Metanephros (tissue), 1 donor: ENCODE measurements around the gene RILPL2. TPM values are rescaled to one million over a fixed set of nuclear protein-coding genes. Genes with fewer than 3 reads are reported as not detected.

Experiments
- total RNA-seq: library from RNA; depleted of rRNA; stranded (reverse); fragments of >200 nt; gene quantifications from one replicate; pipeline ENCODE4 v1.2.3, GENCODE V29; 2014

Gene RILPL2
- 4.4 TPM for total RNA-seq

DNA sequence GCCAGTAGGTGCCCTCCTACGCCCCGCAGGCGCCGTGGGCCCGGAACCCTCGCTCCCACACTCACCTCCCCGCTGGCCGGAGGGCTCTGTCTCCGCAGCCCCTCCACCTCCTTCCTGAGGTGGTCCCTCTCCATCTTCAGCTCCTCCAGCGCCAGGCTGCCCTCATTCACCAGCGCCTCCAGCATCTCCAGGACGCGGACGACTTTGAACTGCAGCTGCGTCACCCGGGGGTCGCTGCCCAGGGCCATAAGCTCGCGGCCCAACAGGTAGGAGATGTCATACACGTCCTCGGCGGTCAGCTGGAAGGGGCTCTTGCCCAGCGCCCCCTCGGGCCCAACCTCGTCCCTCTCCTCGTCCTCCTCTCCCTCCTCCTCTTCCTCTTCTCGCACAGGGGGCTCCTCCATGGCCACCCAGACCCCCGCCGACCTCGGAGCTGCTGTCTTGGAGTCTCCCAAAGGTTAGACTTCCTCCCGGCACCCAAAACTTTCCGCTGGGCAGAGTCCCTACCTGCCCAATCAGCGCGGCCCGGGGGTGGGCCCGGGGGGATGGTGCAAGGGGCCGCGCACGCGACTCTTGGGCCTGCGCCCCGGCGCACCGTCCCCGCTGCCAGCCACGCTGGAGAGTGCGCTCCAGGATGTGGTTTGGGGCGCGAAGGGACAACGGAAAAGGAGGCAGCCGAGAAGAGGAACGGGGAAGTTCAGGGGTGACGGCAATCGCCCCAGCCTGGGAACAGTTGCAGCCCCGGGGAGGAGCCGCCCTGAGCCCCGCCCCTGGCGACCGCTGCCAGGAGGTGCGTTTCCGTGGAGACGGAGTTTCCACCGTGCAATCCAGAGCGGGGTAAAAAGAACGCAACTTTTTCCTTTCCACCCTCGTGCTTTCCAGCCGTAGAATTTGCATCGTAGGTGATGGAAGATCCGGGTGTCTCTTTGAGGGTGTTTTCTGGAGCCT lies at the start of gene RILPL2:
Gene RILPL2 (minus strand): TSS at position 668 of the 948 bp plus-strand sequence. CDS start 264 bp downstream, at position 404.

GRCh38 chr12:123457980-123458779 lies 21.7 kb upstream of the RILPL2 start, which contains the start of gene SNRNP35:
SNRNP35 (plus strand) TSS chr12:123458139; CDS start chr12:123465541, 7,402 bp downstream.

Other genes starting within 250 kb of the RILPL2 start
- gene MPHOSPH9, start 203.5 kb downstream of the RILPL2 start, total RNA-seq, result 62.6 TPM
- gene MTRFR, start 203.2 kb downstream of the RILPL2 start, total RNA-seq, result 10.7 TPM
- gene CDK2AP1, start 164.8 kb downstream of the RILPL2 start, total RNA-seq, result 59.3 TPM
- 18.9 TPM for gene SBNO1, start 71.8 kb downstream of the RILPL2 start, total RNA-seq
- 31.5 TPM for gene KMT5A, start 52.6 kb downstream of the RILPL2 start, total RNA-seq
- gene SNRNP35, start 21.5 kb upstream of the RILPL2 start, total RNA-seq, result 22.5 TPM
- 13.3 TPM for gene RILPL1, start 97.0 kb upstream of the RILPL2 start, total RNA-seq
- gene TMED2, start 147.9 kb upstream of the RILPL2 start, total RNA-seq, result 142 TPM
- gene DDX55, start 165.4 kb upstream of the RILPL2 start, total RNA-seq, result 17.2 TPM
- gene EIF2B1, start 197.0 kb upstream of the RILPL2 start, total RNA-seq, result 46.5 TPM
- gene GTF2H3, start 197.1 kb upstream of the RILPL2 start, total RNA-seq, result 22.0 TPM
- 19.6 TPM for gene TCTN2, start 234.4 kb upstream of the RILPL2 start, total RNA-seq